ENCODE measurements around the gene ECHS1. TPM values are rescaled to one million over a fixed set of nuclear protein-coding genes. Genes with fewer than 3 reads are reported as not detected.

Gene ECHS1
- total RNA-seq, 3 donors from 2014 or later, result 97.7 to 180 (median 151) TPM

DNA sequence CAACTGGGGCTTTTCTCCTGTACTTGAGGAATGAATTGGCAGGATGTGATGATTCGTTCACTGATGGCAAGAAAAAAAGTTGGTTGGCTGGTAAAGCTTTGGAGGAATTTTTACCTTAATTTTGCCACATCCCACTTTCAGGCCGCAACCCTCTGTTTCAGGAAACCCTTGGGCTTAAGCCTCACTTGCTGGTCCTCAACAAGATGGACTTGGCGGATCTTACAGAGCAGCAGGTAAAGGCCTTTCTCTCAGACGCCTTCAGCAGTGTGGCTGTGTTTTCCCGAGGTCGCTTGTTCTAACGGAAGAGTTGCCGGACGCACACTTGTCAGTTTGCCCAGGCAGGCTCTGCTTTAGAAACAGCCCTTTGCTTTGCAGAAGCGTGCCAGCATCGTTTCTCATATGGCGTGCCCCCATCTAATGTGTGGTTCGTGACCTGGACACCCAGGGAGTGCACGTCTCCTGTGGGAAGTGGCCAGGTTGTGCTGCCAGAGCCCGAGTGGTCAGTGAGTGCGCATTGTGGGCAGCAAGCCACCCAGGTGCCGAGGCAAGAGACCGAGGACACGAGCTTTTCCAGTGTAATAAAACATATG lies 23.0 kb upstream of the ECHS1 start:
- Histone ChIP-seq H3K36me3 (ENCODE audit: low read depth) (peaks cover 12% of the 10 kb centered on the region), H3K4me3 (no peak overlapping the region), H3K9me3 (no peaks in the 10 kb centered on the region), H3K4me1 (ENCODE audit: low read depth) (peaks cover 4% of the 10 kb centered on the region)
- intact Hi-C loops (cut with DNase I, micrococcal nuclease), result no loop called here
- ATAC-seq, result no peak
- DNase-seq, result peak in 1 of 3 donors; percentile 37
- TF ChIP-seq CTCF (IDR thresholded peaks at IDR 0.05), result no peak

- ATAC-seq, result no peak
Observed at GRCh38 chr10:133394801-133395221, 21.7 kb upstream of the ECHS1 start.

GRCh38 chr10:133394064-133394663 lies 21.0 kb upstream of the ECHS1 start, which contains the start of gene MTG1:
MTG1 (plus strand) TSS chr10:133394157; CDS start chr10:133394221, 64 bp downstream.
- Histone ChIP-seq H3K36me3 (ENCODE audit: low read depth) (peaks cover 7% of the 10 kb centered on the region), H3K4me1 (ENCODE audit: low read depth) (peaks cover 4% of the 10 kb centered on the region), H3K4me3 (peak within 1 kb of the TSS; percentile 63), H3K9me3 (no peaks in the 10 kb centered on the region)
- peak; percentile 96 for ATAC-seq
- no peak for TF ChIP-seq CTCF (IDR thresholded peaks at IDR 0.05)
- DNase-seq, result peak; percentile 94 to 99 (median 96)
- intact Hi-C loops (cut with DNase I, micrococcal nuclease), result no loop called here

More at GRCh38 chr10:133394801-133395221, 21.7 kb upstream of the ECHS1 start:
- intact Hi-C loops (cut with DNase I, micrococcal nuclease), result no loop called here
- peaks cover 12% of the 10 kb centered on the region for H3K36me3 ChIP-seq (ENCODE audit: low read depth)
- peak in 1 of 3 donors; percentile 50 for DNase-seq
- H3K9me3 ChIP-seq, result no peaks in the 10 kb centered on the region
- no peak for TF ChIP-seq CTCF (IDR thresholded peaks at IDR 0.05)
- peaks cover 4% of the 10 kb centered on the region for H3K4me1 ChIP-seq (ENCODE audit: low read depth)
- H3K4me3 ChIP-seq, result peak overlapping the region; percentile 63

DNA sequence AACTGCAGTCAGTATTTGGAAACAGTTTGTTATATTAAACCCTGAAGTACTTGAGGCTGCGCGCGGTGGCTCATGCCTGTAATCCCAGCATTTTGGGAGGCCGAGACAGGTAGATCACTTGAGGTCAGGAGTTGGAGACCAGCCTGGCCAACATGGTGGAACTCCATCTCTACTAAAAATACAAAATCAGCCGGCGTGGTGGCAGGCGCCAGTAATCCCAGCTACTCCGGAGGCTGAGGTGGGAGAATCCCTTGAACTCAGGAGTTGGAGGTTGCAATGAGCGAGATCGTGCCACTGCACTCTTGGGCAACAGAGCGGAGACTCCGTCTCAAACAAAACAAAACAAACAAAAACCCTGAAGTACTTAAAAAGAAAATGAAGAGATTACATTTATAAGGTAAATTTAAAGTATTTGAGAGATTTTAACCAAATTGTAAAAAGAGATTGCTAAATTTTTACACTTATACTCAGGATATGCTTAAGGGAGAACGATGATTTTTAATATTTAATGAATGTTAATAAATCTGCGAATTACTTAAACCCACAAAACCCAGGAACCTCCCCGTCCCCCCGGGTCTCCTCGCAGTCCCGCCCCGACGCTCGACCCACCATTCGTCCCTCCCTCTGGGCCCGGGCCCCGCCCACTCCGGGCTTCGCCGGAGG lies 20.4 kb upstream of the ECHS1 start:
- ATAC-seq, result no peak
- peaks cover 4% of the 10 kb centered on the region for H3K4me1 ChIP-seq (ENCODE audit: low read depth)
- DNase-seq, result peak in 1 of 3 donors; percentile 43
- no peaks in the 10 kb centered on the region for H3K9me3 ChIP-seq
- no peak for TF ChIP-seq CTCF (IDR thresholded peaks at IDR 0.05)
- peak overlapping the region; percentile 63 for H3K4me3 ChIP-seq
- intact Hi-C loops (cut with DNase I, micrococcal nuclease), result no loop called here
- H3K36me3 ChIP-seq (ENCODE audit: low read depth), result peaks cover 4% of the 10 kb centered on the region

GRCh38 chr10:133391761-133392518 lies 18.8 kb upstream of the ECHS1 start:
- intact Hi-C loops (cut with DNase I, micrococcal nuclease), result no loop called here
- ATAC-seq, result no peak
- no peak for TF ChIP-seq CTCF (IDR thresholded peaks at IDR 0.05)
- H3K4me3 ChIP-seq, result no peak overlapping the region
- no peaks in the 10 kb centered on the region for H3K9me3 ChIP-seq
- peaks cover 4% of the 10 kb centered on the region for H3K4me1 ChIP-seq (ENCODE audit: low read depth)
- peaks cover 4% of the 10 kb centered on the region for H3K36me3 ChIP-seq (ENCODE audit: low read depth)
- peak in 1 of 3 donors; percentile 53 for DNase-seq
